Tibial nerve (tissue), 4 donors: Measurements from ENCODE around the gene TPRKB. TPM values are rescaled to one million over a fixed set of nuclear protein-coding genes. Genes with fewer than 3 reads are reported as not detected.
"Not testable (repeated sequence)": the region's sequence is repeated elsewhere in the genome, so short reads cannot be mapped to it uniquely, and the experiment has no call there.

Experiments used
- DNase-seq, 2 donors: peaks; one replicate each; pipeline ENCODE4 v3.0.0-alpha.2; 2019; ENCODE audit warnings: low spot score in 2 of 2
- H3K27ac ChIP-seq, 4 donors: fragments of 200-600 bp; sonication (generic) in 3 of 4; one replicate each; pipeline ENCODE4 v1.5.1; 2017 to 2019; ENCODE audit warnings: mild to moderate bottlenecking in 1 of 4
- H3K27me3 ChIP-seq, 2 donors: fragments of 200-600 bp; sonication (generic) in 1 of 2; one replicate each; pipeline versions ENCODE4 v1.5.1 to v1.6.0; 2017 to 2019
- H3K36me3 ChIP-seq, 3 donors: fragments of 200-600 bp; sonication (generic); one replicate each; pipeline ENCODE4 v1.5.1; 2018 to 2019
- H3K4me1 ChIP-seq, 4 donors: fragments of 200-600 bp; sonication (generic) in 3 of 4; one replicate each; pipeline ENCODE4 v1.5.1; 2017 to 2019
- H3K4me3 ChIP-seq, 4 donors: fragments of 200-600 bp; sonication (generic) in 3 of 4; one replicate each; pipeline ENCODE4 v1.5.1; 2017 to 2019; ENCODE audit warnings: mild to moderate bottlenecking in 1 of 4, moderate library complexity in 1 of 4
- H3K9me3 ChIP-seq, 4 donors: fragments of 200-600 bp; sonication (generic) in 3 of 4; one replicate each; pipeline ENCODE4 v1.5.1; 2017 to 2019
- CTCF ChIP-seq, 5 experiments: fragments of 200-600 bp in 3 of 5; fragments of 450-650 bp in 2 of 5; sonication (generic) in 3 of 5; IDR thresholded peaks; one replicate each; pipeline ENCODE4 v1.5.1; 2016 to 2019; ENCODE audit warnings: antibody characterized with exemption in 5 of 5, mild to moderate bottlenecking in 3 of 5, moderate library complexity in 2 of 5
- EP300 ChIP-seq, 2 donors: sonication (generic); formaldehyde crosslinking; IDR thresholded peaks; one replicate each; pipeline ENCODE4 v1.6.1; 2017; ENCODE audit warnings: antibody characterized with exemption in 2 of 2, mild to moderate bottlenecking in 1 of 2
- POLR2A ChIP-seq, 2 donors: fragments of 450-650 bp; IDR thresholded peaks; one replicate each; pipeline ENCODE4 v1.6.1; 2017; ENCODE audit warnings: antibody characterized with exemption in 2 of 2, mild to moderate bottlenecking in 2 of 2, moderate library complexity in 2 of 2
- WGBS, 2 donors: methylation state at CpG; one replicate each; pipeline ENCODE4 v1.1.5; 2018; 5-methylcytosine and 5-hydroxymethylcytosine counted together
- total RNA-seq, 4 donors: library from RNA; depleted of rRNA; stranded (reverse); fragments of >200 nt; gene quantifications; one replicate each; pipeline ENCODE4 v1.1.0, GENCODE V29; 2016

Gene TPRKB
- total RNA-seq, 4 donors from 2014 or later = 6.7 to 23.7 (median 16.6) TPM

- no peak for DNase-seq
- WGBS, 2 donors = 95 to 97% methylated on average over 1 of the region's 1 CpG
- Histone ChIP-seq H3K27ac (no peak overlapping the region), H3K4me3 (no peak overlapping the region), H3K9me3 (no peaks in the 10 kb centered on the region), H3K27me3 (no peaks in the 10 kb centered on the region), H3K36me3 (peaks cover 0 to 95% (median 21%) of the 10 kb centered on the region in 3 donors), H3K4me1 (no peaks in the 10 kb centered on the region)
- no peak for TF ChIP-seq POLR2A (IDR thresholded peaks at IDR 0.05)
Observed at GRCh38 chr2:73766349-73766748, 29.2 kb upstream of the TPRKB start.

- Histone ChIP-seq H3K9me3 (no peaks in the 10 kb centered on the region), H3K27me3 (no peaks in the 10 kb centered on the region), H3K4me1 (peaks cover 0 to 4% (median 0%) of the 10 kb centered on the region in 4 donors), H3K27ac (no peak overlapping the region), H3K36me3 (peaks cover 0 to 95% (median 21%) of the 10 kb centered on the region in 3 donors), H3K4me3 (no peak overlapping the region)
- no peak for TF ChIP-seq EP300 (IDR thresholded peaks at IDR 0.05)
- no peak for TF ChIP-seq POLR2A (IDR thresholded peaks at IDR 0.05)
- no peak for TF ChIP-seq CTCF (IDR thresholded peaks at IDR 0.05)
- WGBS, 2 donors = 97 to 100% methylated on average over 1 of the region's 1 CpG
- DNase-seq = no peak
Observed at GRCh38 chr2:73764945-73765344, 27.8 kb upstream of the TPRKB start.

GRCh38 chr2:73762571-73762970 lies 25.4 kb upstream of the TPRKB start:
- peaks cover 0 to 88% (median 15%) of the 10 kb centered on the region in 3 donors for H3K36me3 ChIP-seq
- no peak for TF ChIP-seq POLR2A (IDR thresholded peaks at IDR 0.05)
- TF ChIP-seq CTCF (IDR thresholded peaks at IDR 0.05) = no peak
- no peak for TF ChIP-seq EP300 (IDR thresholded peaks at IDR 0.05)

GRCh38 chr2:73759904-73760303 lies 22.8 kb upstream of the TPRKB start:
- H3K9me3 ChIP-seq = no peaks in the 10 kb centered on the region
- peaks cover 0 to 17% (median 0%) of the 10 kb centered on the region in 4 donors for H3K4me1 ChIP-seq
- DNase-seq = no peak
- H3K36me3 ChIP-seq = peaks cover 3 to 87% (median 12%) of the 10 kb centered on the region in 3 donors
- no peak for TF ChIP-seq CTCF (IDR thresholded peaks at IDR 0.05)
- TF ChIP-seq POLR2A (IDR thresholded peaks at IDR 0.05) = no peak
- TF ChIP-seq EP300 (IDR thresholded peaks at IDR 0.05) = no peak
- 90 to 92% methylated on average over 2 of the region's 2 CpGs for WGBS, 2 donors
- H3K4me3 ChIP-seq = no peak overlapping the region
- H3K27ac ChIP-seq = no peak overlapping the region
- no peaks in the 10 kb centered on the region for H3K27me3 ChIP-seq

More at GRCh38 chr2:73762571-73762970, 25.4 kb upstream of the TPRKB start:
- 76 to 78% methylated on average over 1 of the region's 1 CpG for WGBS, 2 donors
- DNase-seq = no peak
- Histone ChIP-seq H3K4me1 (peaks cover 0 to 17% (median 0%) of the 10 kb centered on the region in 4 donors), H3K27me3 (no peaks in the 10 kb centered on the region), H3K9me3 (no peaks in the 10 kb centered on the region), H3K4me3 (no peak overlapping the region), H3K27ac (no peak overlapping the region)

- Histone ChIP-seq H3K27ac (no peak overlapping the region), H3K36me3 (peaks cover 5 to 87% (median 12%) of the 10 kb centered on the region in 3 donors), H3K9me3 (no peaks in the 10 kb centered on the region), H3K27me3 (no peaks in the 10 kb centered on the region), H3K4me3 (no peak overlapping the region), H3K4me1 (peaks cover 0 to 17% (median 0%) of the 10 kb centered on the region in 4 donors)
- 17 to 22% methylated on average over 3 of the region's 3 CpGs for WGBS, 2 donors
- TF ChIP-seq EP300 (IDR thresholded peaks at IDR 0.05) = no peak
- TF ChIP-seq CTCF (IDR thresholded peaks at IDR 0.05) = no peak
- TF ChIP-seq POLR2A (IDR thresholded peaks at IDR 0.05) = no peak
- DNase-seq = no peak
Observed at GRCh38 chr2:73759285-73759764, 22.2 kb upstream of the TPRKB start.

GRCh38 chr2:73754332-73754731 lies 17.2 kb upstream of the TPRKB start:
- not testable (repeated sequence) for H3K4me3 ChIP-seq, H3K9me3 ChIP-seq, DNase-seq, H3K27me3 ChIP-seq, H3K4me1 ChIP-seq, H3K27ac ChIP-seq
- WGBS, 2 donors = 88 to 91% methylated on average over 7 of the region's 7 CpGs
- peaks cover 5 to 88% (median 8%) of the 10 kb centered on the region in 3 donors for H3K36me3 ChIP-seq
